Globus pallidus (tissue), 1 donor: ENCODE data around the gene SORL1-AS1.

Source experiments
- DNase-seq: peaks from one replicate; pipeline ENCODE4 v3.0.0-alpha.2; 2015; ENCODE audit warnings: low spot score

SORL1-AS1 gene

DNA sequence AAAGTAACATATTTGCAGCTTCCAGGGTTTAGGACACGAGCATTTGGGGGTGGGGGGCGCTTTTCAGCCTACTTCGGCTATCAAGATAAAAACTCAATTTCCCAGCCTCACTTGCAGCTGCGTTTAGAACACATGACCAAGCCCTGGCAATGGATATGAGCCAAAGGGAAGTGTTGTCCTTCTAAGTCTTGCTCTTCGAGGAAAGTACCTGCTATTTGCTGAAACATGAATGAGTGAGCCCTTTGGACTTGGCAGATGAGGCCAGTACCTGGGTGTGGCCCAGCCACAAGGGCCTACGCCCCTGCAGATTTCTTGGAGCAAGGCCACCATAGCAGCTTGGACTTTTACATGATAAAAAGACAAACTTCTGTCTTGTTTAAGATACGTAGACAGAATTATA lies 60.9 kb downstream of the SORL1-AS1 start:
- DNase-seq = no peak

DNA sequence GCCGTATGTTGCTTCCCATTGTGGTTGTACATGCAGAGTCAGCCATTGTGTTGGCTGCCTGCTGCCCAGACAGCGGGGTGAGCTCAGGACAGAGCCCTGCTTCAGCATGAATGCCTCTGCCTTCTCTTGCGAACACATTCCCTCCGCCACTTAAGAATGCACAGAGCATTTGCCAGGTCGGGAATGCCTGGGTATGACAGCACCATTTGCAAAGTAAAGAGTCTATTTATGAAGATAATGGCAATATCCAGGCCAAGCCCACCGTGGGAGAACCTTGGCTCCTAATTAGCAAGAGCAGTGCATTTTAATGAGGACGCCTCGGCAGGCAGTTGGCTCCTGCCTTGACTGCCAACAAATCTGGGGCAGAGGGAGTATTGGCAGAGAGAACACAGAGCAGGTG lies 63.1 kb downstream of the SORL1-AS1 start:
- DNase-seq = peak; percentile 66
